Spinal cord (tissue), 10 donors: Measurements from ENCODE around the gene HYAL1. TPM values are rescaled to one million over a fixed set of nuclear protein-coding genes. Genes with fewer than 3 reads are reported as not detected.
A peak's percentile ranks its signal among the peaks of the same experiment; 100 is the strongest.
"Not testable (repeated sequence)": the region's sequence is repeated elsewhere in the genome, so short reads cannot be mapped to it uniquely, and the experiment has no call there.

ENCODE experiments used
- DNase-seq, 6 donors: peaks; one replicate each; pipeline versions ENCODE4 v3.0.0 to v3.0.0-alpha.2; 2013 to 2015; ENCODE audit warnings: low spot score in 6 of 6, low read depth in 4 of 6
- H3K27ac ChIP-seq: one replicate; pipeline ENCODE4 v1.5.1; 2013; ENCODE audit warnings: low read depth, low read length, control low read depth
- H3K27me3 ChIP-seq: one replicate; pipeline ENCODE4 v1.6.1; 2013; ENCODE audit warnings: low read length; ENCODE audit not compliant: control insufficient read depth, insufficient read depth
- H3K36me3 ChIP-seq: one replicate; pipeline ENCODE4 v1.6.1; 2013; ENCODE audit warnings: low read length; ENCODE audit not compliant: control insufficient read depth, insufficient read depth
- H3K4me1 ChIP-seq: one replicate; pipeline ENCODE4 v1.6.1; 2013; ENCODE audit warnings: low read length; ENCODE audit not compliant: control insufficient read depth, insufficient read depth
- H3K4me3 ChIP-seq: one replicate; pipeline ENCODE4 v1.5.1; 2013; ENCODE audit warnings: low read depth, low read length, control low read depth
- H3K9me3 ChIP-seq: one replicate; pipeline ENCODE4 v1.6.1; 2013; ENCODE audit warnings: low read length; ENCODE audit not compliant: control insufficient read depth, insufficient read depth
- WGBS: methylation state at CpG from one replicate; pipeline ENCODE4 v1.1.5; 2013; ENCODE audit warnings: missing lambda C conversion rate; ENCODE audit not compliant: insufficient coverage; 5-methylcytosine and 5-hydroxymethylcytosine counted together
- polyA plus RNA-seq, 2 donors: library from polyadenylated mRNA; unstranded; fragments of 120-200 nt; gene quantifications; one replicate each; pipeline ENCODE4 v1.2.1, GENCODE V29; 2013; ENCODE audit not compliant: insufficient read length in 2 of 2
- total RNA-seq, 2 donors: library from RNA; depleted of rRNA in 1 of 2; stranded (reverse); fragments of 120-200 nt in 1 of 2; fragments of >200 nt in 1 of 2; gene quantifications; one replicate each; pipeline versions ENCODE4 v1.2.3 to v1.2.4, GENCODE V29; 2013 to 2014
- donor health status: healthy.

The HYAL1 gene
- total and polyA plus RNA-seq, 4 donors, result 0.69 to 4.1 (median 2.3) TPM

- Histone ChIP-seq H3K36me3 (peaks cover 68% of the 10 kb centered on the region), H3K27ac (peak overlapping the region; percentile 91)
- 82% methylated on average over 26 of the region's 29 CpGs for WGBS
These were observed 16.7 kb upstream of the HYAL1 start for GRCh38 chr3:50319894-50320625.

GRCh38 chr3:50319181-50319893 lies 16.0 kb upstream of the HYAL1 start:
- peaks cover 69% of the 10 kb centered on the region for H3K4me1 ChIP-seq
- H3K9me3 ChIP-seq, result no peaks in the 10 kb centered on the region
- H3K27me3 ChIP-seq, result no peaks in the 10 kb centered on the region
- no peak overlapping the region for H3K27ac ChIP-seq
- peaks cover 71% of the 10 kb centered on the region for H3K36me3 ChIP-seq
- DNase-seq, result no peak
- H3K4me3 ChIP-seq, result no peak overlapping the region
- 88% methylated on average over 15 of the region's 16 CpGs for WGBS

More at GRCh38 chr3:50319894-50320625, 16.7 kb upstream of the HYAL1 start:
- Histone ChIP-seq H3K9me3 (no peaks in the 10 kb centered on the region), H3K4me1 (peaks cover 73% of the 10 kb centered on the region), H3K4me3 (peak overlapping the region; percentile 89), H3K27me3 (no peaks in the 10 kb centered on the region)
- DNase-seq, result no peak

GRCh38 chr3:50318615-50319014 lies 15.2 kb upstream of the HYAL1 start:
- Histone ChIP-seq H3K4me1 (peaks cover 62% of the 10 kb centered on the region), H3K27me3 (no peaks in the 10 kb centered on the region), H3K27ac (no peak overlapping the region), H3K36me3 (peaks cover 67% of the 10 kb centered on the region), H3K4me3 (no peak overlapping the region), H3K9me3 (no peaks in the 10 kb centered on the region)
- WGBS, result 96% methylated on average over 9 of the region's 10 CpGs
- no peak for DNase-seq

- Histone ChIP-seq H3K36me3 (peaks cover 63% of the 10 kb centered on the region), H3K4me3 (no peak overlapping the region), H3K9me3 (no peaks in the 10 kb centered on the region), H3K27ac (no peak overlapping the region), H3K27me3 (no peaks in the 10 kb centered on the region), H3K4me1 (peaks cover 57% of the 10 kb centered on the region)
- 94% methylated on average over 11 of the region's 11 CpGs for WGBS
- no peak for DNase-seq
These were observed 14.8 kb upstream of the HYAL1 start for GRCh38 chr3:50318163-50318562.

- Histone ChIP-seq H3K36me3 (peaks cover 59% of the 10 kb centered on the region), H3K9me3 (no peaks in the 10 kb centered on the region), H3K4me1 (peaks cover 49% of the 10 kb centered on the region), H3K27ac (no peak overlapping the region), H3K4me3 (no peak overlapping the region), H3K27me3 (no peaks in the 10 kb centered on the region)
- no peak for DNase-seq
- WGBS, result 29% methylated on average over 2 of the region's 6 CpGs
These were observed 13.9 kb upstream of the HYAL1 start for GRCh38 chr3:50317300-50317699.

- Histone ChIP-seq H3K4me3 (no peak overlapping the region), H3K36me3 (peaks cover 59% of the 10 kb centered on the region)
- DNase-seq, result no peak
These were observed 13.4 kb upstream of the HYAL1 start for GRCh38 chr3:50316657-50317242.

GRCh38 chr3:50314816-50315215 lies 11.4 kb upstream of the HYAL1 start:
- DNase-seq, result no peak
- Histone ChIP-seq H3K27ac (no peak overlapping the region), H3K27me3 (no peaks in the 10 kb centered on the region), H3K9me3 (no peaks in the 10 kb centered on the region), H3K4me3 (no peak overlapping the region), H3K36me3 (peaks cover 56% of the 10 kb centered on the region), H3K4me1 (peaks cover 31% of the 10 kb centered on the region)
- 100% methylated on average over 1 of the region's 4 CpGs for WGBS

More at GRCh38 chr3:50316657-50317242, 13.4 kb upstream of the HYAL1 start:
- Histone ChIP-seq H3K4me1 (peaks cover 43% of the 10 kb centered on the region), H3K27me3 (no peaks in the 10 kb centered on the region), H3K27ac (no peak overlapping the region), H3K9me3 (no peaks in the 10 kb centered on the region)
- WGBS, result 89% methylated on average over 8 of the region's 9 CpGs

GRCh38 chr3:50314342-50314741 lies 11.0 kb upstream of the HYAL1 start:
- no peak overlapping the region for H3K4me3 ChIP-seq
- H3K36me3 ChIP-seq, result peaks cover 52% of the 10 kb centered on the region
- no peak for DNase-seq
- 100% methylated on average over 1 of the region's 3 CpGs for WGBS
- H3K4me1 ChIP-seq, result peaks cover 27% of the 10 kb centered on the region
- no peaks in the 10 kb centered on the region for H3K27me3 ChIP-seq
- no peaks in the 10 kb centered on the region for H3K9me3 ChIP-seq
- H3K27ac ChIP-seq, result no peak overlapping the region

- not testable (repeated sequence) for H3K27me3 ChIP-seq, H3K4me3 ChIP-seq, H3K9me3 ChIP-seq, H3K27ac ChIP-seq, H3K4me1 ChIP-seq, DNase-seq
- no CpG with 5 or more reads among the region's 32 CpGs for WGBS
- H3K36me3 ChIP-seq, result peaks cover 29% of the 10 kb centered on the region
These were observed 8.7 kb upstream of the HYAL1 start for GRCh38 chr3:50312041-50312440.
